Measurements from ENCODE around the gene ANKRD63. TPM values are rescaled to one million over a fixed set of nuclear protein-coding genes. Genes with fewer than 3 reads are reported as not detected.

ANKRD63 gene
- total and polyA plus RNA-seq, 9 of the 15 experiments (the other 6 are each of a cell fraction or from before 2014, with no cell fraction given), result 1.3 to 2.0 (median 1.8) TPM; not detected in 6

- Histone ChIP-seq H3K4me1 (replicated peaks in 1 of 2; ENCODE audit: control insufficient read depth in 2 of 2, insufficient read depth in 2 of 2, low read length in 2 of 2) (peaks cover 24 to 40% of the 10 kb centered on the region in 2 experiments; a peak in 4 of 5 replicates), H3K27me3 (ENCODE audit: control insufficient read depth in 2 of 2, insufficient read depth in 2 of 2, low read length in 2 of 2) (peaks cover 0 to 7% of the 10 kb centered on the region in 2 experiments; a peak in 1 of 5 replicates), H3K4me3 (no peak overlapping the region), H3K79me2 (ENCODE audit: control insufficient read depth, insufficient read depth, low read length) (no peaks in the 10 kb centered on the region), H3K9me3 (replicated peaks; ENCODE audit: control insufficient read depth, insufficient read depth, low read depth, low read length) (no peaks in the 10 kb centered on the region), H3K27ac (ENCODE audit: extremely low read depth, low read depth, low read length) (no peak overlapping the region), H3K4me2 (ENCODE audit: insufficient read depth, low read length) (no peak overlapping the region), H2AFZ (ENCODE audit: low read depth, low read length) (no peak overlapping the region), H3K36me3 (ENCODE audit: control insufficient read depth, insufficient read depth, low read length) (no peaks in the 10 kb centered on the region), H4K20me1 (replicated peaks; ENCODE audit: control insufficient read depth, insufficient read depth, low read length) (no peaks in the 10 kb centered on the region), H3K9me1 (ENCODE audit: control insufficient read depth, insufficient read depth, low read length) (no peaks in the 10 kb centered on the region), H3K9ac (ENCODE audit: insufficient read depth in 1 of 2, low read depth in 2 of 2, low read length in 2 of 2) (no peak overlapping the region)
- POLR2A ChIA-PET, result interaction anchor here (0.7 to 1.8 kb wide), 2 partner anchors 14 to 53 kb away, joined by 3 to 6 read pairs; no protein-coding TSS in a partner anchor
- WGBS (ENCODE audit: insufficient coverage, low coverage, missing lambda C conversion rate), result 28% methylated on average over 3 of the region's 10 CpGs
- CTCF ChIA-PET (ENCODE audit: low intra/inter-chr PET ratio), result no interaction called here
- intact Hi-C loops (cut with micrococcal nuclease) (no loop called here), in situ Hi-C loops (cut with MboI) (no loop called here)
- DNase-seq (ENCODE audit: extremely low read depth in 1 of 4, low spot score in 3 of 4), result peak in 1 of 4 experiments; percentile 7
- FAIRE-seq, result no peak
- no TSS peak for BruUV-seq (replicated peaks)
- ATAC-seq, result no peak
- TF ChIP-seq ZNF3 (CRISPR knock-in tag; IDR thresholded peaks at IDR 0.05) (no peak), E2F6 (IDR thresholded peaks at IDR 0.05; ENCODE audit: borderline replicate concordance in 1 of 2, extremely low read depth in 1 of 2, insufficient read depth in 1 of 2, insufficient read length in 1 of 2, low read depth in 1 of 2, low read length in 1 of 2, poor library complexity in 1 of 2, severe bottlenecking in 1 of 2) (no peak), RBM14 (IDR thresholded peaks at IDR 0.05; ENCODE audit: borderline replicate concordance, insufficient read depth, low read depth, low read length) (no peak), CHAMP1 (IDR thresholded peaks at IDR 0.05) (no peak), ATF3 (IDR thresholded peaks at IDR 0.05) (no peak), ATF3 (CRISPR knock-in tag; conservative IDR thresholded peaks at IDR 0.05) (no peak), TCF3 (CRISPR knock-in tag; IDR thresholded peaks at IDR 0.05) (no peak), DDX20 (tag; IDR thresholded peaks at IDR 0.05; ENCODE audit: low read depth) (no peak), ETS2 (tag; IDR thresholded peaks at IDR 0.05; ENCODE audit: borderline replicate concordance, poor library complexity, severe bottlenecking) (no peak), BCL6 (CRISPR knock-in tag; IDR thresholded peaks at IDR 0.05) (no peak), ZNF76 (CRISPR knock-in tag; IDR thresholded peaks at IDR 0.05; ENCODE audit: borderline replicate concordance) (no peak), MTA1 (IDR thresholded peaks at IDR 0.05; ENCODE audit: borderline replicate concordance) (no peak), RUNX1 (IDR thresholded peaks at IDR 0.05; ENCODE audit: low read depth) (no peak), DPF2 (IDR thresholded peaks at IDR 0.05) (no peak), FOXP4 (CRISPR knock-in tag; IDR thresholded peaks at IDR 0.05; ENCODE audit: borderline replicate concordance) (no peak)
Measured at GRCh38 chr15:40240619-40241221, 42.1 kb downstream of the ANKRD63 start.

Measured in K562 (cell line).